ENCODE measurements around the gene ARPC5L. TPM values are rescaled to one million over a fixed set of nuclear protein-coding genes. Genes with fewer than 3 reads are reported as not detected.

The ARPC5L gene
- total RNA-seq, 1 experiment from 2014 or later, result 73.9 TPM

GRCh38 chr9:124839612-124840299, 22.2 kb upstream of the ARPC5L start:
- POLR2A ChIA-PET (ENCODE audit: low non-redundant PET), result no interaction called here
- CTCF ChIA-PET, result interaction anchor here (0.5 to 1.1 kb wide), 4 partner anchors 10 to 68 kb away, joined by 3 to 5 read pairs (median 3); partner anchors contain the start of gene WDR38
- H3K4me3 ChIP-seq (ENCODE audit: low read depth, low read length, poor library complexity, severe bottlenecking), result no peak overlapping the region
- no TSS peak for BruUV-seq (replicated peaks)
- intact Hi-C loops (cut with micrococcal nuclease; ENCODE audit: unreplicated experiment), result loop anchor here (5.0 kb wide), 1 partner anchor 62 kb away; the partner anchor contains the start of gene OLFML2A
- TF ChIP-seq CTCF (conservative IDR thresholded peaks at IDR 0.05; ENCODE audit: low read depth, low read length), result peak; percentile 45; the same call in 1 of the 2 replicates
- no peak for TF ChIP-seq EZH2 (IDR thresholded peaks at IDR 0.05; ENCODE audit: borderline replicate concordance, low read depth, low read length, poor library complexity, severe bottlenecking)
- no peaks in the 10 kb centered on the region for H3K9me3 ChIP-seq (ENCODE audit: low read depth, low read length, poor library complexity, severe bottlenecking)
- H3K27me3 ChIP-seq (replicated peaks; ENCODE audit: insufficient read depth, low read depth, low read length, poor library complexity), result no peaks in the 10 kb centered on the region
- DNase-seq (ENCODE audit: low spot score), result no peak
- H3K4me1 ChIP-seq (ENCODE audit: insufficient read depth, low read length, poor library complexity, severe bottlenecking), result peaks cover 10% of the 10 kb centered on the region
- H3K27ac ChIP-seq (ENCODE audit: low read depth, low read length, poor library complexity, severe bottlenecking), result no peak overlapping the region
- H3K36me3 ChIP-seq (ENCODE audit: insufficient read depth, low read length, poor library complexity, severe bottlenecking), result no peaks in the 10 kb centered on the region

DNA sequence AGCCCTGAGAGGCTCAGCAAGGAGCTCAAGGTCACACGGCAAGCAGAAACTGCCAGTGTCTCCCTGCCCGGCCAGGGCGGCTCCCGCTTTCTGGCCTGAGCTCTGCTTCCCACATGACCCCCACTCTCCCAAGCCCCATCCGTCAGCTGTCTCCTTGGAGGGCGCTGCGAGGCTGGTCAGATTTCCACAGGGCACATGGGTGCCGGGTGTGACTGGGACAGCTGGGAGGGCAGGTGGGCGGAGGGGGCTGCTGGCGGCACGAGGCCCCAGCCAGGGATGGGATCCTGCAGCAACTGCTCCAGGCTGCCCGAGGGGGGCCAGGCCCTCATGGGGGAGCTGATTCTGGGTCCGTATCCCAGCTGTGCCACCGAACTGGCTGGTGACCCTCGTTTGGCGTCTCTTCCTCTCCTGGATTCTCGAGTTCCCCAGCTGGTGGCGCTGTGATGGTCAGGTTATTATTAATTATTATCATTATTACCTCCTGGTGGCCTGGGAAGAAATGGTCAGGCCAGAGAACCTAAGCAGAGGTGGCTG, 21.6 kb upstream of the ARPC5L start:
- ChIA-PET CTCF (interaction anchor here (0.5 to 1.1 kb wide), 4 partner anchors 10 to 69 kb away, joined by 3 to 5 read pairs (median 3); partner anchors contain the start of gene WDR38), POLR2A (ENCODE audit: low non-redundant PET) (interaction anchor here (0.5 kb wide), 1 partner anchor 8 kb away, joined by 3 read pairs; no protein-coding TSS in a partner anchor)
- Histone ChIP-seq H3K4me1 (ENCODE audit: insufficient read depth, low read length, poor library complexity, severe bottlenecking) (peaks cover 4% of the 10 kb centered on the region), H3K27me3 (replicated peaks; ENCODE audit: insufficient read depth, low read depth, low read length, poor library complexity) (no peaks in the 10 kb centered on the region), H3K36me3 (ENCODE audit: insufficient read depth, low read length, poor library complexity, severe bottlenecking) (no peaks in the 10 kb centered on the region), H3K9me3 (ENCODE audit: low read depth, low read length, poor library complexity, severe bottlenecking) (no peaks in the 10 kb centered on the region), H3K4me3 (ENCODE audit: low read depth, low read length, poor library complexity, severe bottlenecking) (no peak overlapping the region), H3K27ac (ENCODE audit: low read depth, low read length, poor library complexity, severe bottlenecking) (no peak overlapping the region)
- no peak for DNase-seq (ENCODE audit: low spot score)
- BruUV-seq (replicated peaks), result no TSS peak
- TF ChIP-seq CTCF (conservative IDR thresholded peaks at IDR 0.05; ENCODE audit: low read depth, low read length) (peak; percentile 60), EZH2 (IDR thresholded peaks at IDR 0.05; ENCODE audit: borderline replicate concordance, low read depth, low read length, poor library complexity, severe bottlenecking) (no peak)
- intact Hi-C loops (cut with micrococcal nuclease; ENCODE audit: unreplicated experiment), result no loop called here

DNA sequence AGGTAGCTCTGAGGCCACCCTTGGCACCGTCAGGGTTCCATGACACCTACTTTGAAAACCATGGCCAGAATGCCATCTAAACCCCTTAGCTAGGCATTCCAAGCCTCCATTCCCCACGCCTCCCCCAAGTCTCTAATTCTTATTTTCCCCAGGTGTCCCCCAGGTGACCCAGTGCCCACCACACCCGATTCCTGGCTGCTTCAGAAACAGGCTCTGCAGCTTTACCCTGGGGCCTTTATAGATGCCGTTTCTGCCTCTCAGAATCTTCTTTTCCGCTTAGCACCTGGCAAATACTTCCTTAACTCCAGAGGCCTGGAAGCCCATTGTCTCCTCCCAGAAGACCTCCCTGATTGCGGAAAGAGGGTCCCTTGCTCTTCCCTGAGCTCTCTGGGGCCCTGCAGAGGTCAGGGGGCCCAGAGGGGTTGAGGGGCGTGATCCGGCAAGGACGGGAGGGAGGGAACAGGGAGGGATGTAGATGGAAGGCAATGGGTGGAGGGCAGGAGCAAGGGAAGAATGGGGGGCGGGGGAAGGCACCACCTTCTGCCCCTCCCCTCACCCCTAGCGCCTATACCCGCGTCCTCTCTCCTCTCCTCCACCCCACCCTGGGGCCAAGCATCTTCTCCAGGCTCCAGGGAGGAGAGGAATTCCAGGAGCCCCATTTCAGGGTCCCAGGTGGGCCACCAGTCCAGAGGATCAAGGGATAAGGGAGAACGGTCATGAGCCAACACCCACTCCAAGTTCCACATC, 20.7 kb upstream of the ARPC5L start:
- Histone ChIP-seq H3K9me3 (ENCODE audit: low read depth, low read length, poor library complexity, severe bottlenecking) (no peaks in the 10 kb centered on the region), H3K36me3 (ENCODE audit: insufficient read depth, low read length, poor library complexity, severe bottlenecking) (no peaks in the 10 kb centered on the region), H3K4me3 (ENCODE audit: low read depth, low read length, poor library complexity, severe bottlenecking) (no peak overlapping the region), H3K4me1 (ENCODE audit: insufficient read depth, low read length, poor library complexity, severe bottlenecking) (no peaks in the 10 kb centered on the region), H3K27ac (ENCODE audit: low read depth, low read length, poor library complexity, severe bottlenecking) (no peak overlapping the region), H3K27me3 (replicated peaks; ENCODE audit: insufficient read depth, low read depth, low read length, poor library complexity) (no peaks in the 10 kb centered on the region)
- no TSS peak for BruUV-seq (replicated peaks)
- CTCF ChIA-PET, result interaction anchor here (0.6 to 1.0 kb wide), 2 partner anchors 69 to 224 kb away, joined by 3 to 4 read pairs; no protein-coding TSS in a partner anchor
- TF ChIP-seq EZH2 (IDR thresholded peaks at IDR 0.05; ENCODE audit: borderline replicate concordance, low read depth, low read length, poor library complexity, severe bottlenecking), result no peak
- TF ChIP-seq CTCF (conservative IDR thresholded peaks at IDR 0.05; ENCODE audit: low read depth, low read length), result no peak
- POLR2A ChIA-PET (ENCODE audit: low non-redundant PET), result interaction anchor here (0.5 kb wide), 1 partner anchor 9 kb away, joined by 3 read pairs; no protein-coding TSS in a partner anchor
- intact Hi-C loops (cut with micrococcal nuclease; ENCODE audit: unreplicated experiment), result no loop called here
- DNase-seq (ENCODE audit: low spot score), result no peak
